BJ (cell line): ENCODE data around the gene TTC7B. TPM values are rescaled to one million over a fixed set of nuclear protein-coding genes. Genes with fewer than 3 reads are reported as not detected.

Source experiments
- CTCF ChIA-PET: fragments of 350-600 bp; formaldehyde crosslinking; extraction: SDS; loops from one replicate; lab custom pipeline; 2021; ENCODE audit warnings: antibody characterized with exemption, inconsistent platforms; lab: Yijun Ruan, JAX
- POLR2A ChIA-PET: fragments of 300-600 bp; sonication (Branson Sonifier 250); formaldehyde crosslinking; extraction: SDS; loops from one replicate; lab custom pipeline; 2021; ENCODE audit warnings: antibody characterized with exemption; lab: Charles Lee
- DNase-seq: peaks from one replicate; pipeline ENCODE4 v3.0.0-alpha.2; 2011; ENCODE audit warnings: low read depth
- H3K27me3 ChIP-seq: 2 replicates; pipeline ENCODE4 v1.6.0; 2011; ENCODE audit warnings: low read length; ENCODE audit not compliant: control insufficient read depth, insufficient read depth
- H3K36me3 ChIP-seq: 2 replicates; pipeline ENCODE4 v1.5.1; 2011; ENCODE audit warnings: low read length; ENCODE audit not compliant: control insufficient read depth, insufficient read depth
- H3K4me3 ChIP-seq: 2 replicates; pipeline ENCODE4 v1.5.1; 2011; ENCODE audit warnings: low read depth, mild to moderate bottlenecking, control low read depth, low read length
- CTCF ChIP-seq: IDR thresholded peaks from 2 replicates; pipeline ENCODE4 v1.5.1; 2011; ENCODE audit warnings: low read depth, mild to moderate bottlenecking, control low read depth, inconsistent platforms, low read length, moderate library complexity; ENCODE audit not compliant: insufficient read depth
- polyA plus RNA-seq: library from polyadenylated mRNA; depleted of rRNA; stranded (reverse); fragments of >200 nt; gene quantifications from 2 replicates; pipeline ENCODE4 v1.2.3, GENCODE V29; 2011

The TTC7B gene
- polyA plus RNA-seq, 1 experiment = 46.9 TPM

DNA sequence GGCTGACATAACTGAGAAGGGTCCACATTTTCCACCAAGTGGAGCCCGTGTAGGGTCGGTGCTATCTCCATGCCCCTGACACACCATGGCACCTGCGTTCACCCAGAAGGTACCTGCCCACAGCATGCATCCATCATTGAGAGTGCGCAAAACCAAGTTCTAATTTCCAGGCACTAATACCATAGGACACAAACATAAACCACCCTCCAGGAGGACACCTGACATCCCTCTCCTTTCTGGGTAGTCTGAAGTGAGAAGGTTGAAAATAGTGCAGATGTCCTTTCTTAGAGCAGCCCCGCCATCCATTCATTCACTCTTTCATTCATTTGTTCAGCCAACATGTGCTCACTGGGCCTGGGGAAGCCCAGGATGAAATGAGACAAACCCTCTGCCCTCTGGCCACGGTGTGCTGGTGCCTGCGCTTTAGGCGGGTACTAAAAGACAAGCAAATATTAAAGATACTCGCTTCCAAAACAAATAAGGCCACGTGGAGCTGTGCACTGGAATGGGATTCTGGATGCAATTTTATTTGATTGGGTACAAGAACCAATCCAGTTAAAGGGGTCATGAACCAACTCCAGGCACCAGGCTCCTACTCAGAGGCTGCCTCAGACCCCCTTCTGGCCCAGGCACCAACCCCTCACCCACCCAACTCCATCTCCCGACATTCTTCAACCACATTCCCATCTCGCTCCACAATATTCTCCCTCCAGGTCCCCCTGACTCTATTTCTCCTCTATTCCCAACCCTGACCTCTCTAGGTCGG lies 1.2 kb downstream of the TTC7B start:
- ChIA-PET CTCF (interaction anchor here (0.7 kb wide), 1 partner anchor 19 kb away, joined by 3 read pairs; no protein-coding TSS in a partner anchor), POLR2A (no interaction called here)
- TF ChIP-seq CTCF = no peak
- H3K4me3 ChIP-seq = peak overlapping the region; percentile 62
- H3K36me3 ChIP-seq = no peaks in the 10 kb centered on the region
- H3K27me3 ChIP-seq = no peaks in the 10 kb centered on the region; the same call in 1 of the 2 replicates
- no peak for DNase-seq

GRCh38 chr14:90813442-90813841 lies 2.8 kb downstream of the TTC7B start:
- no peak for DNase-seq
- Histone ChIP-seq H3K27me3 (no peaks in the 10 kb centered on the region), H3K4me3 (no peak overlapping the region), H3K36me3 (no peaks in the 10 kb centered on the region)
- ChIA-PET CTCF (no interaction called here), POLR2A (no interaction called here)
- TF ChIP-seq CTCF = no peak

GRCh38 chr14:90812109-90812508 lies 4.1 kb downstream of the TTC7B start:
- no peak for TF ChIP-seq CTCF
- no peaks in the 10 kb centered on the region for H3K36me3 ChIP-seq
- no peak for DNase-seq
- H3K4me3 ChIP-seq = no peak overlapping the region
- H3K27me3 ChIP-seq = no peaks in the 10 kb centered on the region
- ChIA-PET CTCF (interaction anchor here (2.3 kb wide), 1 partner anchor 16 kb away, joined by 7 read pairs; no protein-coding TSS in a partner anchor), POLR2A (no interaction called here)

DNA sequence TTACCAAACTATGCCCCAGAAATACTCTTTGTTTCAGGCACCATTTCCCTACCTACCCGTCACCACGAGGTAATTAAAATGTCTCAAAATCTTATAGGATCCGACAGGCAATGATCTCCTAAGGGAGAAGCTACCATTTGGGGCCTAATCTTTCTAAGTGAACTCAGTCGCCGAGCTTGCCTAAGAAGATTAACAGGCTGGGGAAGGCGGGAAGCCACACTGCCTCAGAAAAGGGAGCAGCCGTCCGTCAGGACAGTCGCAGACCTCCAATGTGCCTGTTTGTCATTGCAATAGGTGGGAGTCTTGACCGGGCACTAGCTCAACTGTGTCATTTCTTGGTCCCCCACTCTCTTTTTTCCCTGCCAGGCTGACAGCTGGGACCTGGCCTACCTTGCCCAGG lies 4.6 kb downstream of the TTC7B start:
- Histone ChIP-seq H3K36me3 (no peaks in the 10 kb centered on the region), H3K4me3 (no peak overlapping the region), H3K27me3 (no peaks in the 10 kb centered on the region)
- TF ChIP-seq CTCF = no peak
- no peak for DNase-seq
- CTCF ChIA-PET = interaction anchor here (0.7 to 2.3 kb wide), 2 partner anchors 9 to 16 kb away, joined by 3 to 7 read pairs; no protein-coding TSS in a partner anchor
- POLR2A ChIA-PET = no interaction called here

DNA sequence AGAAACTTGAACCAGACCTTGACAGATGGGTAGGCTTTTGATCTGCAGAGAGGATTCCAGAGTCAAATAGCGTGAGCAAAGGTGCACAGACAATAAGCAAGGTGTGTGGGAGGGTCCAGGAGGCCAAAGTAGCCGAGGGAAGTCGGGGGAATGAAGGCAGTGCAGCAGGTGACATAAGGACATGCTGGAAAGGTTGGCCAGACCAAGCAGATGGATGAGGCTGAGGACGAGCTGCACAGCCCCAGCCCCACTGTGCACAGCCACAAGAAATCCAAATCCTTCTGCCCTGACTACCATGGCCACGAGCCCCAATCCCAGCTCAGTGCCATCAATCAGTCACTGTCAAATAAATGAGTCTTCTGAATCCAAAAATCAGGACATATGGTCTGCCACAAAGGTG lies 5.4 kb downstream of the TTC7B start:
- CTCF ChIA-PET = interaction anchor here (0.9 to 2.3 kb wide), 2 partner anchors 13 to 15 kb away, joined by 3 to 7 read pairs; no protein-coding TSS in a partner anchor
- TF ChIP-seq CTCF = no peak
- no peak for DNase-seq
- Histone ChIP-seq H3K36me3 (no peaks in the 10 kb centered on the region), H3K4me3 (no peak overlapping the region), H3K27me3 (no peaks in the 10 kb centered on the region)
- POLR2A ChIA-PET = no interaction called here
